ENCODE results near the gene CDC37L1.

GRCh38 chr9:4727593-4727992 lies 48.2 kb downstream of the CDC37L1 start:
- TF ChIP-seq CTCF (IDR thresholded peaks at IDR 0.05) (no peak), POLR2A (IDR thresholded peaks at IDR 0.05) (no peak)

All from vagina (tissue), 2 donors.